Esophagus muscularis mucosa (tissue), 4 donors: ENCODE data around the gene PHB1. TPM values are rescaled to one million over a fixed set of nuclear protein-coding genes. Genes with fewer than 3 reads are reported as not detected.

ENCODE experiments used
- DNase-seq: peaks from one replicate; pipeline ENCODE4 v3.0.0-alpha.2; 2017; ENCODE audit errors: extremely low spot score
- H3K27ac ChIP-seq, 4 donors: fragments of 200-600 bp; sonication (generic); replicated peaks in 1 of 4; 1 replicate in 3 of 4; 2 replicates in 1 of 4; pipeline ENCODE4 v1.5.1; 2016 to 2019; ENCODE audit warnings: mild to moderate bottlenecking in 1 of 4
- H3K27me3 ChIP-seq, 4 donors: fragments of 200-600 bp; sonication (generic); one replicate each; pipeline versions ENCODE4 v1.5.1 to v1.6.0; 2016 to 2019
- H3K36me3 ChIP-seq, 4 donors: fragments of 200-600 bp; sonication (generic); one replicate each; pipeline ENCODE4 v1.5.1; 2016 to 2019
- H3K4me1 ChIP-seq, 4 donors: fragments of 200-600 bp; sonication (generic); one replicate each; pipeline ENCODE4 v1.5.1; 2016 to 2019
- H3K4me3 ChIP-seq, 4 donors: fragments of 200-600 bp; sonication (generic); 1 replicate in 2 of 4; 2 replicates in 2 of 4; pipeline ENCODE4 v1.5.1; 2016 to 2019; ENCODE audit warnings: mild to moderate bottlenecking in 4 of 4, moderate library complexity in 1 of 4
- H3K9me3 ChIP-seq, 4 donors: fragments of 200-600 bp; sonication (generic); 1 replicate in 3 of 4; 2 replicates in 1 of 4; pipeline ENCODE4 v1.5.1; 2016 to 2019
- CTCF ChIP-seq, 3 experiments: fragments of 200-600 bp in 2 of 3; fragments of 450-650 bp in 1 of 3; sonication (generic) in 2 of 3; IDR thresholded peaks; one replicate each; pipeline ENCODE4 v1.5.1; 2017 to 2019; ENCODE audit warnings: antibody characterized with exemption in 3 of 3, mild to moderate bottlenecking in 2 of 3, moderate library complexity in 1 of 3
- EP300 ChIP-seq: sonication (generic); formaldehyde crosslinking; IDR thresholded peaks from one replicate; pipeline ENCODE4 v1.6.1; 2017; ENCODE audit warnings: antibody characterized with exemption
- POLR2A ChIP-seq: fragments of 450-650 bp; IDR thresholded peaks from one replicate; pipeline ENCODE4 v1.6.1; 2017; ENCODE audit warnings: antibody characterized with exemption, moderate library complexity, mild to moderate bottlenecking, low read depth
- POLR2AphosphoS5 ChIP-seq, 2 donors: sonication (generic); formaldehyde crosslinking; IDR thresholded peaks; one replicate each; pipeline ENCODE4 v1.6.1; 2017; ENCODE audit warnings: antibody characterized with exemption in 2 of 2
- WGBS: methylation state at CpG from one replicate; pipeline ENCODE4 v1.1.5; 2018; 5-methylcytosine and 5-hydroxymethylcytosine counted together
- intact Hi-C: fragments of 100-400 bp; cut with DNase I; formaldehyde crosslinking; loops from one replicate; pipeline ENCODE4 v1.15.1; 2023
- total RNA-seq, 4 donors: library from RNA; depleted of rRNA; stranded (reverse); fragments of >200 nt; gene quantifications; one replicate each; pipeline versions ENCODE4 v1.1.0 to v1.2.1, GENCODE V29; 2016

The PHB1 gene
- total RNA-seq, 4 donors from 2014 or later, result 75.6 to 101 (median 95.6) TPM

- Histone ChIP-seq H3K4me3 (no peak overlapping the region), H3K4me1 (peaks cover 8 to 13% (median 10%) of the 10 kb centered on the region in 4 donors), H3K36me3 (peaks cover 73 to 98% (median 95%) of the 10 kb centered on the region in 4 donors), H3K27ac (no peak overlapping the region), H3K27me3 (no peaks in the 10 kb centered on the region), H3K9me3 (no peaks in the 10 kb centered on the region)
- DNase-seq, result no peak
- intact Hi-C loops, result no loop called here
- TF ChIP-seq EP300, result no peak
- no peak for TF ChIP-seq POLR2AphosphoS5 (IDR thresholded peaks at IDR 0.05)
- peak; percentile 46 to 69 (median 51) for TF ChIP-seq CTCF (IDR thresholded peaks at IDR 0.05)
- no peak for TF ChIP-seq POLR2A
- WGBS, result 25% methylated on average over 9 of the region's 9 CpGs
Observed at GRCh38 chr17:49407981-49408501, 6.6 kb downstream of the PHB1 start.

- Histone ChIP-seq H3K27me3 (no peaks in the 10 kb centered on the region), H3K4me1 (peaks cover 8 to 13% (median 10%) of the 10 kb centered on the region in 4 donors), H3K9me3 (no peaks in the 10 kb centered on the region), H3K36me3 (peaks cover 64 to 94% (median 91%) of the 10 kb centered on the region in 4 donors), H3K27ac (no peak overlapping the region), H3K4me3 (no peak overlapping the region)
- TF ChIP-seq EP300 (no peak), POLR2A (no peak), POLR2AphosphoS5 (IDR thresholded peaks at IDR 0.05) (no peak), CTCF (IDR thresholded peaks at IDR 0.05) (no peak)
- WGBS, result 93% methylated on average over 9 of the region's 9 CpGs
- intact Hi-C loops, result no loop called here
- DNase-seq, result no peak
Observed at GRCh38 chr17:49407086-49407485, 7.6 kb downstream of the PHB1 start.

- no peaks in the 10 kb centered on the region for H3K9me3 ChIP-seq
- intact Hi-C loops, result no loop called here
- peaks cover 8 to 13% (median 10%) of the 10 kb centered on the region in 4 donors for H3K4me1 ChIP-seq
- H3K4me3 ChIP-seq, result no peak overlapping the region
- peaks cover 64 to 89% (median 86%) of the 10 kb centered on the region in 4 donors for H3K36me3 ChIP-seq
- H3K27me3 ChIP-seq, result no peaks in the 10 kb centered on the region
- TF ChIP-seq CTCF (IDR thresholded peaks at IDR 0.05) (no peak), POLR2A (no peak), POLR2AphosphoS5 (IDR thresholded peaks at IDR 0.05) (no peak), EP300 (no peak)
- no peak overlapping the region for H3K27ac ChIP-seq
- no peak for DNase-seq
- 69% methylated on average over 7 of the region's 9 CpGs for WGBS
Observed at GRCh38 chr17:49406421-49407061, 8.1 kb downstream of the PHB1 start.

- peaks cover 9 to 18% (median 12%) of the 10 kb centered on the region in 4 donors for H3K4me1 ChIP-seq
- TF ChIP-seq POLR2A (no peak), POLR2AphosphoS5 (IDR thresholded peaks at IDR 0.05) (no peak), CTCF (IDR thresholded peaks at IDR 0.05) (no peak), EP300 (no peak)
- no peak overlapping the region for H3K4me3 ChIP-seq
- no peaks in the 10 kb centered on the region for H3K9me3 ChIP-seq
- peak overlapping the region in 1 of 4 donors; percentile 52 for H3K27ac ChIP-seq
- no peaks in the 10 kb centered on the region for H3K27me3 ChIP-seq
- intact Hi-C loops, result no loop called here
- peaks cover 53 to 72% (median 70%) of the 10 kb centered on the region in 4 donors for H3K36me3 ChIP-seq
- no peak for DNase-seq
- 97% methylated on average over 14 of the region's 14 CpGs for WGBS
Observed at GRCh38 chr17:49404906-49405305, 9.8 kb downstream of the PHB1 start.
